Adrenal gland (tissue), 12 donors: ENCODE data around the gene SHANK2. TPM values are rescaled to one million over a fixed set of nuclear protein-coding genes. Genes with fewer than 3 reads are reported as not detected.
A peak's percentile ranks its signal among the peaks of the same experiment; 100 is the strongest.

Source experiments
- DNase-seq, 7 donors: peaks; one replicate each; pipeline ENCODE4 v3.0.0-alpha.2; 2019 to 2020
- H3K27ac ChIP-seq, 5 donors: fragments of 200-600 bp; sonication (generic) in 4 of 5; 1 replicate in 3 of 5; 2 replicates in 2 of 5; pipeline versions ENCODE4 v1.5.1 to v1.8.0; 2016 to 2020; ENCODE audit warnings: mild to moderate bottlenecking in 1 of 5
- H3K27me3 ChIP-seq: fragments of 200-600 bp; 2 replicates; pipeline ENCODE4 v1.8.0; 2021
- H3K36me3 ChIP-seq, 2 donors: fragments of 200-600 bp; replicated peaks in 1 of 2; 1 replicate in 1 of 2; 2 replicates in 1 of 2; pipeline versions ENCODE4 v1.5.1 to v1.8.0; 2018 to 2022
- H3K4me1 ChIP-seq, 2 donors: fragments of 200-600 bp; replicated peaks in 1 of 2; 1 replicate in 1 of 2; 2 replicates in 1 of 2; pipeline versions ENCODE4 v1.5.1 to v1.8.0; 2018 to 2021
- H3K4me3 ChIP-seq, 4 donors: fragments of 200-600 bp; sonication (generic) in 3 of 4; one replicate each; pipeline ENCODE4 v1.5.1; 2016 to 2018
- H3K9me3 ChIP-seq, 3 donors: fragments of 200-600 bp; sonication (generic) in 1 of 3; replicated peaks in 1 of 3; 1 replicate in 2 of 3; 2 replicates in 1 of 3; pipeline versions ENCODE4 v1.5.1 to v1.8.0; 2016 to 2021
- CTCF ChIP-seq, 6 experiments: fragments of 450-650 bp in 4 of 6; fragments of 200-600 bp in 2 of 6; sonication (generic) in 1 of 6; IDR thresholded peaks; 1 replicate in 5 of 6; 2 replicates in 1 of 6; pipeline versions ENCODE4 v1.5.1 to v1.8.0; 2016 to 2021; ENCODE audit warnings: antibody characterized with exemption in 6 of 6, mild to moderate bottlenecking in 2 of 6, moderate library complexity in 1 of 6
- POLR2A ChIP-seq, 2 donors: fragments of 450-650 bp; IDR thresholded peaks; one replicate each; pipeline ENCODE4 v1.6.1; 2017; ENCODE audit warnings: antibody characterized with exemption in 2 of 2, mild to moderate bottlenecking in 2 of 2, moderate library complexity in 1 of 2
- WGBS, 4 donors: extraction: QIAGEN DNeasy Blood & Tissue Kit in 2 of 4; methylation state at CpG; one replicate each; pipeline versions ENCODE4 v1.1.5 to v1.1.7; 2013 to 2017; 5-methylcytosine and 5-hydroxymethylcytosine counted together
- intact Hi-C, 2 donors: fragments of 100-400 bp; cut with DNase I; formaldehyde crosslinking; loops; one replicate each; pipeline versions ENCODE4 v1.14.1 to v1.15.0; 2022 to 2023
- polyA plus RNA-seq, 3 donors: library from polyadenylated mRNA; stranded (reverse); fragments of 200-250 nt in 2 of 3; fragments of 350-450 nt in 1 of 3; fragmentation: Illumina TruSeq in 1 of 3; extraction: RNeasy Lipid Tissue Mini Kit (QIAGEN cat#74804) in 1 of 3; gene quantifications; one replicate each; pipeline ENCODE4 v1.2.3, GENCODE V29; 2013 to 2014
- total RNA-seq, 9 donors: library from RNA; depleted of rRNA in 4 of 9; stranded (reverse); fragments of >200 nt in 4 of 9; fragments of 120-200 nt in 1 of 9; fragmentation: NEBNext Ultra II Directional in 1 of 9; extraction: Animal tissue kit (Norgen Biotek cat#: 25700) in 1 of 9; gene quantifications; one replicate each; pipeline versions ENCODE4 v1.1.0 to v1.2.4, GENCODE V29; 2013 to 2023
- donor health status: healthy with polysubstance abuse.
- donor health status: Bipolar disorder and iron deficiency.
- donor health status: DM: yes; HTN: yes; CAD: no.
- donor health status: DM: no; HTN: no; CAD: no.
- donor health status: DM: no; HTN: no; CAD: no.
- donor health status: DM: yes; HTN: yes; CAD: no.

SHANK2 gene
- total and polyA plus RNA-seq, 12 donors = 0.77 to 6.4 (median 2.3) TPM

- Histone ChIP-seq H3K9me3 (no peaks in the 10 kb centered on the region), H3K4me3 (no peak overlapping the region), H3K4me1 (no peaks in the 10 kb centered on the region), H3K27ac (no peak overlapping the region), H3K36me3 (no peaks in the 10 kb centered on the region), H3K27me3 (no peaks in the 10 kb centered on the region)
- 82 to 86% (median 85%) methylated on average over 8 to 10 of the region's 10 CpGs for WGBS, 4 donors
- intact Hi-C loops = no loop called here
- TF ChIP-seq POLR2A (IDR thresholded peaks at IDR 0.05) = no peak
- TF ChIP-seq CTCF (IDR thresholded peaks at IDR 0.05) = no peak
- DNase-seq = no peak
Measured at GRCh38 chr11:71218789-71219499, 33.4 kb downstream of the SHANK2 start.

- DNase-seq = no peak
- WGBS, 4 donors = 74 to 86% (median 76%) methylated on average over 10 to 12 of the region's 12 CpGs
- no peaks in the 10 kb centered on the region for H3K36me3 ChIP-seq
- intact Hi-C loops = no loop called here
- H3K27ac ChIP-seq = no peak overlapping the region
- no peak for TF ChIP-seq POLR2A (IDR thresholded peaks at IDR 0.05)
- no peak for TF ChIP-seq CTCF (IDR thresholded peaks at IDR 0.05)
- no peak overlapping the region for H3K4me3 ChIP-seq
- H3K9me3 ChIP-seq = no peaks in the 10 kb centered on the region
- no peaks in the 10 kb centered on the region for H3K4me1 ChIP-seq
- no peaks in the 10 kb centered on the region for H3K27me3 ChIP-seq
Measured at GRCh38 chr11:71215425-71215965, 36.9 kb downstream of the SHANK2 start.

- Histone ChIP-seq H3K27me3 (no peaks in the 10 kb centered on the region), H3K27ac (no peak overlapping the region), H3K4me3 (no peak overlapping the region), H3K36me3 (no peaks in the 10 kb centered on the region), H3K9me3 (no peaks in the 10 kb centered on the region), H3K4me1 (no peaks in the 10 kb centered on the region)
- intact Hi-C loops = no loop called here
- peak in 1 of 7 donors; percentile 10 for DNase-seq
- WGBS, 4 donors = 83 to 90% (median 88%) methylated on average over 11 to 23 of the region's 23 CpGs
- TF ChIP-seq POLR2A (IDR thresholded peaks at IDR 0.05) (no peak), CTCF (IDR thresholded peaks at IDR 0.05) (no peak)
Measured at GRCh38 chr11:71214553-71215424, 37.6 kb downstream of the SHANK2 start.
